ENCODE measurements around the gene DCT. TPM values are rescaled to one million over a fixed set of nuclear protein-coding genes. Genes with fewer than 3 reads are reported as not detected.

The DCT gene
- total RNA-seq, 4 donors from 2014 or later: 39.4 to 122 (median 81.7) TPM

DNA sequence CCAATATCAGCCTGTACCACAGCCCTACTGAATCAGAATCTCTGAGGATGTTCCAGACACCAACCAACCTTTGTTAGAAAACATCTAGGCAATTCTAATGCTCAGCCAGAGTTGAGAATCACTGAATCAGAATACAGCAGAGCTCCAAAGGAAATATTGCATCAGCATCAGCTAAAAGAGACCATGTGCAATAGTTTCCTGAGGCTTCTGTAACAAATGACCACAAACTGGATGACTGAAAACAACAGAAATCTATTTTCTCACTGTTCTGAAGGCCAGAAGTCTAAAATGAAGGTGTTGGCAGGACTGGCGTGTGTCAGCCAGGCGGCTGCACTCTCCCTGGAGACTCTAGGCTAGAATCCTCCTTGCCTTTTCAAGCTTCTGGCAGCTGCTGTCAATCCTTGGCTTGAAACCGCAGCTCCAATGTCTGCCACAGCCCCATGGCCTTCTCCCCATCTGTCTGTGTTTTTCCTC is 1.2 kb upstream of the DCT start:
- H3K4me1 ChIP-seq: no peaks in the 10 kb centered on the region
- no peaks in the 10 kb centered on the region for H3K36me3 ChIP-seq
- no peak overlapping the region for H3K4me3 ChIP-seq
- H3K27me3 ChIP-seq: no peaks in the 10 kb centered on the region
- DNase-seq (ENCODE audit: low spot score in 2 of 2): no peak
- no peaks in the 10 kb centered on the region for H3K9me3 ChIP-seq
- no peak overlapping the region for H3K27ac ChIP-seq
- 48% methylated on average over 3 of the region's 3 CpGs for WGBS
- TF ChIP-seq EP300 (IDR thresholded peaks at IDR 0.05) (no peak), CTCF (IDR thresholded peaks at IDR 0.05) (no peak)

- no peak for DNase-seq (ENCODE audit: low spot score in 2 of 2)
- H3K27ac ChIP-seq: no peak overlapping the region
- H3K9me3 ChIP-seq: no peaks in the 10 kb centered on the region
- WGBS: 86% methylated on average over 9 of the region's 11 CpGs
- H3K4me1 ChIP-seq: no peaks in the 10 kb centered on the region
- no peaks in the 10 kb centered on the region for H3K27me3 ChIP-seq
- TF ChIP-seq POLR2AphosphoS5 (IDR thresholded peaks at IDR 0.05) (no peak), CTCF (IDR thresholded peaks at IDR 0.05) (no peak), EP300 (IDR thresholded peaks at IDR 0.05) (no peak), POLR2A (IDR thresholded peaks at IDR 0.05) (no peak)
- no peak overlapping the region for H3K4me3 ChIP-seq
- H3K36me3 ChIP-seq: no peaks in the 10 kb centered on the region
These were observed 569 bp downstream of the DCT start for GRCh38 chr13:94478913-94479312.

GRCh38 chr13:94470126-94470525 is 9.4 kb downstream of the DCT start:
- H3K9me3 ChIP-seq: no peaks in the 10 kb centered on the region
- no peak overlapping the region for H3K27ac ChIP-seq
- TF ChIP-seq EP300 (IDR thresholded peaks at IDR 0.05) (no peak), POLR2AphosphoS5 (IDR thresholded peaks at IDR 0.05) (no peak), POLR2A (IDR thresholded peaks at IDR 0.05) (no peak), CTCF (IDR thresholded peaks at IDR 0.05) (no peak)
- WGBS: 91% methylated on average over 2 of the region's 2 CpGs
- no peaks in the 10 kb centered on the region for H3K4me1 ChIP-seq
- H3K36me3 ChIP-seq: no peaks in the 10 kb centered on the region
- no peaks in the 10 kb centered on the region for H3K27me3 ChIP-seq
- DNase-seq (ENCODE audit: low spot score in 2 of 2): no peak
- no peak overlapping the region for H3K4me3 ChIP-seq

DNA sequence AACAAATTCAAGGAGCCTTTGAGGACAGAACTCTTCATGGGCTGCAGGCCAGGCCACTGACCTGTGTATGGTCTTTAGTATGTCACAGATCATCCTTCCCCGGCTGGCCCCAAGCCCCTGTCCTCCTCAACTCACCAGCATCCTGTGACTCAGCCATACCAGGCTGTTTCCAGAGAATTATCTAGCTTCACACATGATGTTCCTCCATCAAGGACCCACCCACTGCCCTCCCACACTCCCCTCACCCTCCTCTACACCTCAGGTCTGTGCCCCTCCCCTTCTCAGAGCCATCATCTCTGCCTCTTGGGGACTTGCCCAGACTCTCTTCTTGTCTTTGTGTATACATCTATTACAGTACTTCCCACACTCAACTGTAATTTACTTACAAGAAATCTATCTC is 14.7 kb downstream of the DCT start:
- WGBS: 69% methylated on average over 1 of the region's 1 CpG
- H3K27me3 ChIP-seq: no peaks in the 10 kb centered on the region
- TF ChIP-seq CTCF (IDR thresholded peaks at IDR 0.05) (no peak), POLR2A (IDR thresholded peaks at IDR 0.05) (no peak), EP300 (IDR thresholded peaks at IDR 0.05) (no peak), POLR2AphosphoS5 (IDR thresholded peaks at IDR 0.05) (no peak)

DNA sequence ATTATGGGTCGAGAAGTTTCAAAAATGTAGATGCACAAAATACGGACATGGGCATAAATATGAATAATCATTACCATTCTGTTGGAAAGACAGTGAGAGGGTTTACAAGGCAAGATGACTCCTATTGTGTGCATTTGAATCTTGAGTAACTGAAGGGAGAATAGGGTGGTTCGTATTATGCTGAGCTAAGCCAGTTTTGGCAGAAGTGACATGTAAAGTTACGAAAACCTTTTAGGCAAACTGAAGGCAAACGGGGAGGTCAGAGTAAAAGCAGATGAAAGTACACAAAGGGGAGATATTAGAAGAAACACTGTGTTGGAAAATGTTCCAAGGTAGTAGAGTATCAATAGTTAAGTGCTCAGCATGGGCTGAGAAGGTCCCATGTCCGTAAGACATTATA is 16.8 kb downstream of the DCT start:
- Histone ChIP-seq H3K9me3 (no peaks in the 10 kb centered on the region), H3K4me3 (no peak overlapping the region), H3K4me1 (no peaks in the 10 kb centered on the region), H3K27ac (no peak overlapping the region), H3K36me3 (no peaks in the 10 kb centered on the region), H3K27me3 (no peaks in the 10 kb centered on the region)
- no peak for TF ChIP-seq CTCF (IDR thresholded peaks at IDR 0.05)
- TF ChIP-seq POLR2A (IDR thresholded peaks at IDR 0.05): no peak
- TF ChIP-seq POLR2AphosphoS5 (IDR thresholded peaks at IDR 0.05): no peak
- TF ChIP-seq EP300 (IDR thresholded peaks at IDR 0.05): no peak
- DNase-seq (ENCODE audit: low spot score in 2 of 2): no peak
- WGBS: 89% methylated on average over 6 of the region's 6 CpGs

More for the DNA sequence above, 14.7 kb downstream of the DCT start:
- Histone ChIP-seq H3K27ac (no peak overlapping the region), H3K36me3 (no peaks in the 10 kb centered on the region), H3K9me3 (no peaks in the 10 kb centered on the region), H3K4me3 (no peak overlapping the region), H3K4me1 (no peaks in the 10 kb centered on the region)
- no peak for DNase-seq (ENCODE audit: low spot score in 2 of 2)
